Peyer's patch (tissue), 4 donors: ENCODE data around the gene HTR4. TPM values are rescaled to one million over a fixed set of nuclear protein-coding genes. Genes with fewer than 3 reads are reported as not detected.

ENCODE experiments used
- DNase-seq, 3 donors: peaks; one replicate each; pipeline ENCODE4 v3.0.0-alpha.2; 2017 to 2019
- H3K27ac ChIP-seq, 4 donors: fragments of 200-600 bp; sonication (generic); one replicate each; pipeline ENCODE4 v1.5.1; 2016 to 2019
- H3K27me3 ChIP-seq, 2 donors: fragments of 200-600 bp; sonication (generic); one replicate each; pipeline ENCODE4 v1.5.1; 2019
- H3K36me3 ChIP-seq, 3 donors: fragments of 200-600 bp; sonication (generic); one replicate each; pipeline ENCODE4 v1.5.1; 2016 to 2019
- H3K4me1 ChIP-seq, 4 donors: fragments of 200-600 bp; sonication (generic); one replicate each; pipeline ENCODE4 v1.5.1; 2016 to 2019
- H3K4me3 ChIP-seq, 4 donors: fragments of 200-600 bp; sonication (generic); 1 replicate in 3 of 4; 2 replicates in 1 of 4; pipeline ENCODE4 v1.5.1; 2016 to 2019; ENCODE audit warnings: mild to moderate bottlenecking in 1 of 4
- H3K9me3 ChIP-seq, 4 donors: fragments of 200-600 bp; sonication (generic); one replicate each; pipeline ENCODE4 v1.5.1; 2016 to 2019; ENCODE audit warnings: mild to moderate bottlenecking in 1 of 4
- CTCF ChIP-seq, 6 experiments: fragments of 450-650 bp in 4 of 6; fragments of 200-600 bp in 2 of 6; sonication (generic) in 1 of 6; IDR thresholded peaks; one replicate each; pipeline ENCODE4 v1.5.1; 2017 to 2019; ENCODE audit warnings: antibody characterized with exemption in 6 of 6, mild to moderate bottlenecking in 3 of 6, moderate library complexity in 1 of 6
- POLR2A ChIP-seq, 2 donors: fragments of 450-650 bp; IDR thresholded peaks; one replicate each; pipeline ENCODE4 v1.5.1; 2017; ENCODE audit warnings: antibody characterized with exemption in 2 of 2, mild to moderate bottlenecking in 2 of 2, moderate library complexity in 2 of 2
- total RNA-seq, 4 donors: library from RNA; depleted of rRNA; stranded (reverse); fragments of >200 nt; gene quantifications; one replicate each; pipeline ENCODE4 v1.1.0, GENCODE V29; 2016

HTR4 gene
- total RNA-seq, 4 donors from 2014 or later, result 21.5 to 46.6 (median 44.1) TPM

GRCh38 chr5:148491015-148491792, 163.1 kb downstream of the HTR4 start:
- TF ChIP-seq POLR2A (IDR thresholded peaks at IDR 0.05) (no peak), CTCF (IDR thresholded peaks at IDR 0.05) (no peak)
- Histone ChIP-seq H3K27me3 (no peaks in the 10 kb centered on the region), H3K27ac (no peak overlapping the region)

GRCh38 chr5:148488757-148489156, 165.6 kb downstream of the HTR4 start:
- Histone ChIP-seq H3K27ac (no peak overlapping the region), H3K4me1 (no peaks in the 10 kb centered on the region), H3K9me3 (no peaks in the 10 kb centered on the region), H3K4me3 (no peak overlapping the region), H3K27me3 (no peaks in the 10 kb centered on the region), H3K36me3 (no peaks in the 10 kb centered on the region)
- TF ChIP-seq POLR2A (IDR thresholded peaks at IDR 0.05) (no peak), CTCF (IDR thresholded peaks at IDR 0.05) (no peak)
- DNase-seq, result no peak

More at GRCh38 chr5:148491015-148491792, 163.1 kb downstream of the HTR4 start:
- Histone ChIP-seq H3K4me1 (no peaks in the 10 kb centered on the region), H3K4me3 (no peak overlapping the region), H3K9me3 (no peaks in the 10 kb centered on the region), H3K36me3 (no peaks in the 10 kb centered on the region)
- no peak for DNase-seq

GRCh38 chr5:148486456-148486855, 167.9 kb downstream of the HTR4 start:
- no peak for TF ChIP-seq POLR2A (IDR thresholded peaks at IDR 0.05)
- H3K27ac ChIP-seq, result no peak overlapping the region
- no peak overlapping the region for H3K4me3 ChIP-seq
- no peaks in the 10 kb centered on the region for H3K4me1 ChIP-seq
- DNase-seq, result no peak
- no peaks in the 10 kb centered on the region for H3K36me3 ChIP-seq
- no peaks in the 10 kb centered on the region for H3K27me3 ChIP-seq
- H3K9me3 ChIP-seq, result no peaks in the 10 kb centered on the region

GRCh38 chr5:148484651-148485050, 169.7 kb downstream of the HTR4 start:
- H3K4me3 ChIP-seq, result no peak overlapping the region
- H3K27ac ChIP-seq, result no peak overlapping the region
- no peak for DNase-seq
- H3K36me3 ChIP-seq, result no peaks in the 10 kb centered on the region
- H3K9me3 ChIP-seq, result no peaks in the 10 kb centered on the region
- H3K4me1 ChIP-seq, result no peaks in the 10 kb centered on the region
- no peaks in the 10 kb centered on the region for H3K27me3 ChIP-seq
- TF ChIP-seq POLR2A (IDR thresholded peaks at IDR 0.05) (no peak), CTCF (IDR thresholded peaks at IDR 0.05) (no peak)

GRCh38 chr5:148483750-148484149, 170.6 kb downstream of the HTR4 start:
- Histone ChIP-seq H3K27ac (no peak overlapping the region), H3K4me1 (no peaks in the 10 kb centered on the region), H3K9me3 (no peaks in the 10 kb centered on the region), H3K36me3 (no peaks in the 10 kb centered on the region), H3K27me3 (no peaks in the 10 kb centered on the region), H3K4me3 (no peak overlapping the region)
- TF ChIP-seq POLR2A (IDR thresholded peaks at IDR 0.05) (no peak), CTCF (IDR thresholded peaks at IDR 0.05) (no peak)
- no peak for DNase-seq

GRCh38 chr5:148482697-148483462, 171.4 kb downstream of the HTR4 start:
- Histone ChIP-seq H3K36me3 (no peaks in the 10 kb centered on the region), H3K27ac (no peak overlapping the region), H3K4me1 (no peaks in the 10 kb centered on the region), H3K9me3 (no peaks in the 10 kb centered on the region), H3K27me3 (no peaks in the 10 kb centered on the region), H3K4me3 (no peak overlapping the region)
- TF ChIP-seq POLR2A (IDR thresholded peaks at IDR 0.05) (no peak), CTCF (IDR thresholded peaks at IDR 0.05) (peak in 5 of 6 experiments; percentile 24 to 53 (median 47))
- DNase-seq, result peak; percentile 22 to 60 (median 56)
